CD4-positive, CD25-positive, alpha-beta regulatory T cell (primary cell): ENCODE results near the gene CD247. TPM values are rescaled to one million over a fixed set of nuclear protein-coding genes. Genes with fewer than 3 reads are reported as not detected.

Experiments
- ATAC-seq, 2 donors: fragments of 150-1000 bp; cut with Tn5 transposase; one replicate each; pipeline ENCODE4 v1.10.0; 2021; ENCODE audit warnings: low read depth in 2 of 2, moderate number of reproducible peaks in 2 of 2, moderate library complexity in 1 of 2
- DNase-seq, 3 donors: peaks; one replicate each; pipeline versions ENCODE4 v3.0.0 to v3.0.0-alpha.2; 2012 to 2022; ENCODE audit warnings: mixed read lengths in 1 of 3
- H3K27ac ChIP-seq: one replicate; pipeline ENCODE4 v1.7.0; 2013; ENCODE audit warnings: mild to moderate bottlenecking, low read length; ENCODE audit not compliant: insufficient read depth, poor library complexity, severe bottlenecking
- H3K27me3 ChIP-seq: one replicate; pipeline ENCODE4 v1.7.0; 2013; ENCODE audit warnings: low read length; ENCODE audit not compliant: control insufficient read depth, insufficient read depth
- H3K36me3 ChIP-seq: one replicate; pipeline ENCODE4 v1.7.0; 2013; ENCODE audit warnings: mild to moderate bottlenecking, low read length, moderate library complexity; ENCODE audit not compliant: control insufficient read depth, insufficient read depth
- H3K4me1 ChIP-seq: 2 replicates; pipeline ENCODE4 v1.7.0; 2013; ENCODE audit warnings: mild to moderate bottlenecking, low read length; ENCODE audit not compliant: insufficient read depth, control insufficient read depth, poor library complexity, severe bottlenecking
- H3K4me3 ChIP-seq: one replicate; pipeline ENCODE4 v1.7.0; 2013; ENCODE audit warnings: low read depth, mild to moderate bottlenecking, low read length, moderate library complexity
- H3K9me3 ChIP-seq, 2 experiments: 1 replicate in 1 of 2; 2 replicates in 1 of 2; pipeline ENCODE4 v1.7.0; 2013; ENCODE audit warnings: low read length in 2 of 2, mild to moderate bottlenecking in 1 of 2, moderate library complexity in 1 of 2; ENCODE audit not compliant: control insufficient read depth in 2 of 2
- H3K27ac Mint-ChIP-seq, 3 donors: one replicate each; pipeline ENCODE4 v1.8.0; 2020 to 2022; ENCODE audit warnings: mild to moderate bottlenecking in 3 of 3, mixed read lengths in 3 of 3, moderate library complexity in 2 of 3
- H3K27me3 Mint-ChIP-seq: one replicate; pipeline ENCODE4 v1.8.0; 2022; ENCODE audit warnings: mild to moderate bottlenecking, mixed read lengths
- H3K36me3 Mint-ChIP-seq: one replicate; pipeline ENCODE4 v1.8.0; 2020; ENCODE audit warnings: mixed read lengths
- H3K4me1 Mint-ChIP-seq, 4 donors: one replicate each; pipeline ENCODE4 v1.8.0; 2020 to 2022; ENCODE audit warnings: mixed read lengths in 4 of 4, mild to moderate bottlenecking in 1 of 4
- H3K4me3 Mint-ChIP-seq, 4 donors: one replicate each; pipeline ENCODE4 v1.8.0; 2020 to 2022; ENCODE audit warnings: mild to moderate bottlenecking in 4 of 4, mixed read lengths in 4 of 4, moderate library complexity in 3 of 4
- H3K9me3 Mint-ChIP-seq, 7 donors: one replicate each; pipeline ENCODE4 v1.8.0; 2020 to 2022; ENCODE audit warnings: mixed read lengths in 7 of 7, mild to moderate bottlenecking in 3 of 7, moderate library complexity in 2 of 7
- polyA plus RNA-seq, 4 donors: library from polyadenylated mRNA; unstranded; fragments of 300-500 nt; fragmentation: Illumina TruSeq; gene quantifications; one replicate each; pipeline ENCODE4 v1.2.3, GENCODE V29; 2021
- total RNA-seq: library from RNA; stranded (reverse); gene quantifications from one replicate; pipeline ENCODE4 v1.2.3, GENCODE V29; 2022

The CD247 gene
- total and polyA plus RNA-seq, 5 donors from 2014 or later, result 410 to 718 (median 424) TPM

- peaks cover 0 to 2% (median 0%) of the 10 kb centered on the region in 7 donors for H3K9me3 Mint-ChIP-seq
- DNase-seq (peak in 1 of 3 donors; percentile 76), ATAC-seq (peak; percentile 30 to 39)
- no peaks in the 10 kb centered on the region for H3K27me3 Mint-ChIP-seq
- H3K27me3 ChIP-seq, result no peaks in the 10 kb centered on the region
- H3K9me3 ChIP-seq, result no peaks in the 10 kb centered on the region
- peak overlapping the region; percentile 70 for H3K27ac ChIP-seq
- H3K4me1 Mint-ChIP-seq, result peaks cover 21 to 95% (median 69%) of the 10 kb centered on the region in 4 donors
- H3K36me3 Mint-ChIP-seq, result peaks cover 67% of the 10 kb centered on the region
- H3K27ac Mint-ChIP-seq, result peak overlapping the region; percentile 96 to 98 (median 97)
- peaks cover 94% of the 10 kb centered on the region for H3K4me1 ChIP-seq
- no peak overlapping the region for H3K4me3 ChIP-seq
- peak overlapping the region; percentile 79 to 88 (median 80) for H3K4me3 Mint-ChIP-seq
- H3K36me3 ChIP-seq, result peaks cover 78% of the 10 kb centered on the region
These were observed 79.9 kb downstream of the CD247 start for GRCh38 chr1:167438171-167439138.

GRCh38 chr1:167435484-167435883 lies 82.8 kb downstream of the CD247 start:
- H3K9me3 ChIP-seq, result no peaks in the 10 kb centered on the region
- Mint-ChIP-seq H3K4me3 (peak overlapping the region; percentile 59 to 79 (median 70)), H3K4me1 (peaks cover 21 to 92% (median 61%) of the 10 kb centered on the region in 4 donors), H3K27me3 (peaks cover 4% of the 10 kb centered on the region), H3K9me3 (no peaks in the 10 kb centered on the region), H3K27ac (peak overlapping the region; percentile 76 to 96 (median 81)), H3K36me3 (peaks cover 63% of the 10 kb centered on the region)
- H3K36me3 ChIP-seq, result peaks cover 87% of the 10 kb centered on the region
- no peak for ATAC-seq
- peaks cover 92% of the 10 kb centered on the region for H3K4me1 ChIP-seq
- no peaks in the 10 kb centered on the region for H3K27me3 ChIP-seq
- peak overlapping the region; percentile 70 for H3K27ac ChIP-seq
- DNase-seq, result no peak
- H3K4me3 ChIP-seq, result no peak overlapping the region

GRCh38 chr1:167434306-167434705 lies 84.0 kb downstream of the CD247 start:
- DNase-seq, result no peak
- H3K27me3 ChIP-seq, result no peaks in the 10 kb centered on the region
- peaks cover 87% of the 10 kb centered on the region for H3K4me1 ChIP-seq
- Mint-ChIP-seq H3K36me3 (peaks cover 60% of the 10 kb centered on the region), H3K4me3 (peak overlapping the region in 3 of 4 donors; percentile 47 to 74 (median 69)), H3K27me3 (peaks cover 4% of the 10 kb centered on the region), H3K9me3 (no peaks in the 10 kb centered on the region), H3K4me1 (peaks cover 21 to 92% (median 60%) of the 10 kb centered on the region in 4 donors), H3K27ac (peak overlapping the region; percentile 88 to 93 (median 90))
- peak overlapping the region; percentile 62 for H3K27ac ChIP-seq
- ATAC-seq, result no peak
- no peaks in the 10 kb centered on the region for H3K9me3 ChIP-seq
- no peak overlapping the region for H3K4me3 ChIP-seq
- H3K36me3 ChIP-seq, result peaks cover 87% of the 10 kb centered on the region

- no peak for DNase-seq
- Mint-ChIP-seq H3K36me3 (peaks cover 57% of the 10 kb centered on the region), H3K27me3 (peaks cover 4% of the 10 kb centered on the region), H3K4me1 (peaks cover 21 to 92% (median 60%) of the 10 kb centered on the region in 4 donors), H3K9me3 (no peaks in the 10 kb centered on the region), H3K4me3 (peak overlapping the region; percentile 12 to 74 (median 58)), H3K27ac (peak overlapping the region; percentile 88 to 93 (median 90))
- no peak for ATAC-seq
- H3K9me3 ChIP-seq, result no peaks in the 10 kb centered on the region
- no peaks in the 10 kb centered on the region for H3K27me3 ChIP-seq
- H3K27ac ChIP-seq, result peak overlapping the region; percentile 62
- H3K4me1 ChIP-seq, result peaks cover 87% of the 10 kb centered on the region
- H3K4me3 ChIP-seq, result peak overlapping the region; percentile 7
- peaks cover 83% of the 10 kb centered on the region for H3K36me3 ChIP-seq
These were observed 84.4 kb downstream of the CD247 start for GRCh38 chr1:167433884-167434283.

- Mint-ChIP-seq H3K4me1 (peaks cover 19 to 92% (median 59%) of the 10 kb centered on the region in 4 donors), H3K36me3 (peaks cover 50% of the 10 kb centered on the region), H3K27me3 (peaks cover 4% of the 10 kb centered on the region), H3K9me3 (no peaks in the 10 kb centered on the region), H3K4me3 (peak overlapping the region in 1 of 4 donors; percentile 74), H3K27ac (peak overlapping the region; percentile 88 to 93 (median 90))
- Histone ChIP-seq H3K27me3 (no peaks in the 10 kb centered on the region), H3K4me3 (no peak overlapping the region), H3K36me3 (peaks cover 72% of the 10 kb centered on the region), H3K4me1 (peaks cover 83% of the 10 kb centered on the region), H3K9me3 (no peaks in the 10 kb centered on the region), H3K27ac (peak overlapping the region; percentile 62)
- no peak for DNase-seq
- no peak for ATAC-seq
These were observed 85.5 kb downstream of the CD247 start for GRCh38 chr1:167432780-167433179.

GRCh38 chr1:167431909-167432650 lies 86.2 kb downstream of the CD247 start:
- H3K36me3 ChIP-seq, result peaks cover 67% of the 10 kb centered on the region
- peak overlapping the region in 3 of 4 donors; percentile 50 to 74 (median 59) for H3K4me3 Mint-ChIP-seq
- H3K4me1 Mint-ChIP-seq, result peaks cover 13 to 92% (median 60%) of the 10 kb centered on the region in 4 donors
- no peaks in the 10 kb centered on the region for H3K27me3 ChIP-seq
- H3K9me3 ChIP-seq, result no peaks in the 10 kb centered on the region
- ATAC-seq (no peak), DNase-seq (no peak)
- H3K4me1 ChIP-seq, result peaks cover 79% of the 10 kb centered on the region
- peak overlapping the region; percentile 62 for H3K27ac ChIP-seq
- peak overlapping the region; percentile 62 to 88 (median 76) for H3K27ac Mint-ChIP-seq
- peaks cover 4% of the 10 kb centered on the region for H3K27me3 Mint-ChIP-seq
- H3K9me3 Mint-ChIP-seq, result no peaks in the 10 kb centered on the region
- H3K36me3 Mint-ChIP-seq, result peaks cover 44% of the 10 kb centered on the region
- no peak overlapping the region for H3K4me3 ChIP-seq

GRCh38 chr1:167431261-167431908 lies 86.9 kb downstream of the CD247 start:
- Mint-ChIP-seq H3K27me3 (peaks cover 4% of the 10 kb centered on the region), H3K4me1 (peaks cover 12 to 88% (median 58%) of the 10 kb centered on the region in 4 donors), H3K27ac (peak overlapping the region; percentile 76 to 87 (median 80)), H3K4me3 (peak overlapping the region; percentile 28 to 73 (median 54)), H3K36me3 (peaks cover 37% of the 10 kb centered on the region), H3K9me3 (no peaks in the 10 kb centered on the region)
- Histone ChIP-seq H3K36me3 (peaks cover 61% of the 10 kb centered on the region), H3K9me3 (no peaks in the 10 kb centered on the region), H3K27ac (peak overlapping the region; percentile 34), H3K27me3 (no peaks in the 10 kb centered on the region), H3K4me3 (no peak overlapping the region), H3K4me1 (peaks cover 72% of the 10 kb centered on the region)
- ATAC-seq (peak in 1 of 2 donors; percentile 23), DNase-seq (no peak)
